ENCODE results near the gene CLCC1.
"Not testable (repeated sequence)": the region's sequence is repeated elsewhere in the genome, so short reads cannot be mapped to it uniquely, and the experiment has no call there.

Gene CLCC1, protein sequence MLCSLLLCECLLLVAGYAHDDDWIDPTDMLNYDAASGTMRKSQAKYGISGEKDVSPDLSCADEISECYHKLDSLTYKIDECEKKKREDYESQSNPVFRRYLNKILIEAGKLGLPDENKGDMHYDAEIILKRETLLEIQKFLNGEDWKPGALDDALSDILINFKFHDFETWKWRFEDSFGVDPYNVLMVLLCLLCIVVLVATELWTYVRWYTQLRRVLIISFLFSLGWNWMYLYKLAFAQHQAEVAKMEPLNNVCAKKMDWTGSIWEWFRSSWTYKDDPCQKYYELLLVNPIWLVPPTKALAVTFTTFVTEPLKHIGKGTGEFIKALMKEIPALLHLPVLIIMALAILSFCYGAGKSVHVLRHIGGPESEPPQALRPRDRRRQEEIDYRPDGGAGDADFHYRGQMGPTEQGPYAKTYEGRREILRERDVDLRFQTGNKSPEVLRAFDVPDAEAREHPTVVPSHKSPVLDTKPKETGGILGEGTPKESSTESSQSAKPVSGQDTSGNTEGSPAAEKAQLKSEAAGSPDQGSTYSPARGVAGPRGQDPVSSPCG

GRCh38 chr1:108963052-108963686, at the start of gene CLCC1:
Gene CLCC1, minus strand, starts transcription at chr1:108963484. Its CDS starts 13,047 bp downstream, at chr1:108950437.
- peak; percentile 88 for DNase-seq

- DNase-seq, result no peak
Measured at GRCh38 chr1:109011335-109011734, 48.1 kb upstream of the CLCC1 start.

GRCh38 chr1:108996622-108997021, 33.3 kb upstream of the CLCC1 start:
- not testable (repeated sequence) for DNase-seq

DNA sequence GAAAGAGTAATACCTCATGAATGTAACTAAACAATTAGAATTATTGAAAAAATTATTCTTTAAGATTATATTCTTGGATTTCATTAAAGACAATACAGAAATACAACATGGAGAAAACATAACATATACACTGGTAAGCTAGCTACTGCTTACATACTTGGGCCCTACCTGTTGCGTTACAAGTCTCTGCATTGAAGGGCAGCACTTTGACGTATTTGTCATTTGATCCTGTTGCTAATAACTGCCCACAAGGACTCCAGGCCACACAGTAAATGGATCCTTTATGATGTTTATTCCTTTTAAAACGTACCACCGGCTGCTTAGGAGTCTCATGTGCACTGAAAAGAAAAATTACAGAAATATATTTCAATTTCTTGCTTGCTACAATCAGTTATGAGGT, 19.8 kb upstream of the CLCC1 start:
- no peak for DNase-seq

GRCh38 chr1:108976658-108977057, 13.4 kb upstream of the CLCC1 start:
- no peak for DNase-seq

- DNase-seq, result no peak
Measured at GRCh38 chr1:108972951-108973350, 9.7 kb upstream of the CLCC1 start.

GRCh38 chr1:108969346-108969745, 6.1 kb upstream of the CLCC1 start:
- no peak for DNase-seq

DNA sequence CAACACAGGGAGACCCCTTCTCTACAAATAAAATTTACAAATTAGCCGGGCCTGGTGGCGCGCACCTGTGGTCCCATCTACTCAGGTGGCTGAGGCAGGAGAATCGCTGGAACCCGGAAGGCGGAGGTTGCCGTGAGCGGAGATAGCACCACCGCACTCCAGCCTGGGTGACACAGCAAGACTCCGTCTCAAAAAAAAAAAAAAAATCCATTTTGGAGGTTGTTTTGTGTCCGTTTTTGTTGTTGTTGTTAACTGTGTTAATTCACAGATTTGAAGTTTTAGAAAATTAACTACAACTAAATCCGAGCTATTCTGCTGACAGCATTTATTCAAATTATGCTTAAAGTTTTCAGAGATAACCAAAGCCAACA, 618 bp downstream of the CLCC1 start:
- no peak for DNase-seq

- DNase-seq, result no peak
Measured at GRCh38 chr1:108961752-108962486, 1.4 kb downstream of the CLCC1 start.

GRCh38 chr1:108961198-108961597, 2.1 kb downstream of the CLCC1 start:
- DNase-seq, result no peak

DNA sequence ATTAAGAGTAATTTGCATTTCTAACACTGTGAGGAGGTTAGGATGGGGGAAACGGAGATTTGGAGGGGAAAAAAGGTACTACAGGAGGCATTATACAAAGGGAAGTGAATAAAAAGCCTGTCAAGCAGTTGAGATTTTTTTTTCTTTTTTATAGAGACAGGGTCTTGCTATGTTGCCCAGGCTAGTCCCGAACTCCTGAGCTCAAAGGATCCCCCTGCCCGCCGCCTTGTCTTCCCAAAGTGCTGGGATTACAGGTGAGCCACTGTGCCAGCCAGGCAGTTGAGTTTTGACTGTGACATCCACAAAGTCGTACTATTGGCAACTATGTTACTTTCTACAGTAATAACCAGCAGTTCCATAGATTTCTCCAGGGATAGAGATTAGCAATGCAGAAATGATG, 2.6 kb downstream of the CLCC1 start:
- DNase-seq, result no peak

DNA sequence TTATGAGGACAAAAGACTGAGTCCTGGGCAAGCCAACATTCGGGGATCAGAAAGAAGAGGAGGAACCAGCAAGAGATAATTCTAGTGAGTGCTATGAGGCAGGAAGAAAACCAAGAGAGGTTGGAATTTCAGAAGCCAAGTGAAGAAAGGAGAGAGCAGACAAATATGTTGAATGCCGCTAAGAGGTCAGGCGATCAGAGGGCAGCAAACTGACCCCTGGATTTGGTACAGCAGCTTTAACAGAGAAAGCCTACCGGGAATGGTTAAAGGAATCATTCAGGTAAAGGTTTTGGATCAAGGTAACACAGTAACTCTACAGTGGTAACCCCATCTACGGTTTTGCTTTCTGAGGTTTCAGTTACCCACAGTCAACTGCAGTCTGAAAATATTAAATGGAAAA, 5.4 kb downstream of the CLCC1 start:
- no peak for DNase-seq

DNA sequence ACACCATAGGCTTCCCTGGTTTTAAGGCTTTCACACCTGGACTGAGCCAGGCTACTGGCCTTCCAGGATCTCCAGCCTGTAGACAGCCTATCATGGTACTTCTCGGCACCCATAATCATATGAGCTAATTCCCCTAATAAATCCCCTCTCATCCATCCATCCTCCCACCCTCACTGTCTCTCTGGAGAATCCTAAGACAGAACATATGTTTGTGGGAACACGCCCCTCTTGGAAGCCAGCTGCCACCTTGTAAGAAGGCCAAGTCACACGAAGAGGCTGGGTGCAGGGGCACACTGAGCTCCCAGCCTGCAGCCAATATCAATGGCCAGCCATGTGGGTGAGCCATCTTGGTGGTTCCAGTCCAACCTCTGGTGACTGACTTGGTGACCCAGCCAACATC, 7.4 kb downstream of the CLCC1 start:
- DNase-seq, result no peak

GRCh38 chr1:108955111-108955510, 8.2 kb downstream of the CLCC1 start:
- no peak for DNase-seq

DNA sequence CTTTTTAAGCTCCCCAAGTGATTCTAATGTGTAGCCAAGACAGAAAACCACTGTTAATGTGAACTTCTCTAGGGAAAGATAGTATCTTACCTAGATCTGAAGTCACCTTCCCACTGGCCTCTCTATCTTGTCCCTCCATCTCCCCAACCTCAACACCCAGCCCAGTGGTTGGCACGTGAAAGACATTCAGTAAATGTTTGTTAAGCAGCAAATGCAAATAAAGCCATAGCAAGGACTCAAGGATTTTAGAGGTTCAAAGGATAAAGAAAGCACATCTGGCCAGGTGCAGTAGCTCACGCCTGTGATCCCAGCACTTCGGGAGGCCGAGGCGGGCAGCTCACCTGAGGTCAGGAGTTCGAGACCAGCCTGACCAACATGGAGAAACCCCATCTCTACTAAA, 9.8 kb downstream of the CLCC1 start:
- DNase-seq, result no peak

- DNase-seq, result no peak
Measured at GRCh38 chr1:108951242-108951641, 12.0 kb downstream of the CLCC1 start.

DNA sequence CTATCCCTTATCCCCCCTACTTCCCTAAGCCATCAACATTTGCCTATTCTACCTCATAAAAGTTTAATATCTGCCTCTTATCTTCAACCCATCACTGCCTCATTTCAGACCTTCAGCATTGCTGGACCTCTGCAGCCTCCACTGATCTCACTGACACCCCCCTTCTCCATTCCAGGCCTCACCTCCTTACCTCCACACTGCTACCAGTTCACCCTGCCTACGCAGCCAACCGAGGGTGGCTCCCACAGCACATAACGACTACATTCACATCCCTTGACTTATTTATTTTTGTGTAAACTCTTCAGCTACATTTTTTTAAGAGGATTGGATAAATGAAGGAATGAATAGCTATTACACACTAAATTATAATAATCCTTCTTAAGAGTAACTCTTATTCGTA, 14.2 kb downstream of the CLCC1 start:
- DNase-seq, result no peak

- no peak for DNase-seq
Measured at GRCh38 chr1:108947871-108948525, 15.3 kb downstream of the CLCC1 start.

DNA sequence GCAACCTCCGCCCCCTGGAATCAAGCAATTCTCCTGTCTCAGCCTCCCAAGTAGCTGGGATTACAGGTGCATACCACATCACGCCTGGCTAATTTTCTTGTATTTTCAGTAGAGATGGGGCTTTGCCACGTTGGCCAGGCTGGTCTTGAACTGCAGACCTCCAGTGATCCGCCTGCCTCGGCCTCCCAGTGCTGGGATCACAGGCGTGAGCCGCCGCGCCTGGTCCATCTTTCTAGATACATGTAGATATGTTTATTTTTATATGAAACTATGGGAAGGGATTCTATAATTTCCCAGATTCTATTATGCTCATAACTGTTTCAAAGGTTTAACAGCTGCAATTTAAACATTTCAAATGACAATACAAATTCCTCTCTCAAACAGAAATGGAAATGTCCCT, 27.1 kb downstream of the CLCC1 start:
- DNase-seq, result no peak

DNA sequence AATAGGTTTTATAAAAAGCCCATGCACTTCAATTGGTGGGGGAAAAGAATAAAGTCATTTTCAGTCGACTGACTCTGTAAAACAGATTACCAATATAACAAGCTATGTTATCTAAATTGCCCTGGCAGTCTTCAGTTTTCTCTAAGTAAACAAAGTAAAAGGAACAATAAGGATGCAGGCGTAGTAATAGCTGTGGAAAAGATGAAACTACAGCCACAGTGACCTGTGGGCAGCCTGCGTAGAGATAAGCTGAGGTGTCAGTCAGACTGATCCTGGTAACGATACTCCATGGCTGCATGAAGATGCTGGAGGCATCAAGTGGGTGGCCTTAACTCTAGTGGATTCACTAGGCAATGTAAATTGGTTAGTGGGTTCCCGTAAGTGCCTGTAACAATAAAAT, 29.3 kb downstream of the CLCC1 start:
- no peak for DNase-seq

- not testable (repeated sequence) for DNase-seq
Measured at GRCh38 chr1:108927565-108927964, 35.7 kb downstream of the CLCC1 start.

- DNase-seq, result no peak
Measured at GRCh38 chr1:108925920-108926319, 37.4 kb downstream of the CLCC1 start.

DNA sequence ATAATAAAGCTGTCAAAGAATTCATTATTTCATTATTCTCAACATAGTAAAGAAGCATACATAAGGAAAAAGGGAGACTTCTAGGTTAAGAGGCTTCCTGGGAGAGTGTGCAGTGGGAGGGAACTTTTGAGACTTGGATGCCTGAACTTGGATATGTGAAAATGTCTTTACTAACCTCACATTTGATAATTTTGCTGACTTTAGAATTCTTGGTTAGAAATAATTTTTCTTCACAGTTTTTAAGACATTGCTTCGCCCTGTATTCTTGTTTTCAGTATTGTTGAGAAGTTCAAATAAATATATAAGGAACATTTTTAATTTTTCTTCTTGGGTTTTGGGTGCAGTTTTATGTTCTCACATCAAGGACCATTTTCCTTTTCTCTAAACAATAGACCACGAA, 46.5 kb downstream of the CLCC1 start:
- no peak for DNase-seq

Measured in COR-L47 (cell line).